Glomerular visceral epithelial cell (primary cell): ENCODE measurements around the gene KBTBD4.

ENCODE experiments used
- DNase-seq: peaks from one replicate; pipeline ENCODE4 v3.0.0-alpha.2; 2016; ENCODE audit errors: extremely low spot score

KBTBD4 gene

GRCh38 chr11:47578524-47579494 is at the start of gene KBTBD4, which contains the start of gene NDUFS3:
KBTBD4 (minus strand) TSS chr11:47578970; CDS start chr11:47578951, 19 bp downstream.
NDUFS3 (plus strand) TSS chr11:47579074; CDS start chr11:47579092, 18 bp downstream.
- DNase-seq: peak; percentile 84

- DNase-seq: no peak
Observed at GRCh38 chr11:47628026-47628425, 49.3 kb upstream of the KBTBD4 start.

GRCh38 chr11:47626234-47626633 is 47.5 kb upstream of the KBTBD4 start:
- DNase-seq: no peak

GRCh38 chr11:47620836-47621378 is 42.1 kb upstream of the KBTBD4 start:
- no peak for DNase-seq

GRCh38 chr11:47617417-47617809 is 38.6 kb upstream of the KBTBD4 start:
- DNase-seq: no peak

GRCh38 chr11:47616726-47617416 is 38.1 kb upstream of the KBTBD4 start:
- peak; percentile 41 for DNase-seq

GRCh38 chr11:47615249-47615648 is 36.5 kb upstream of the KBTBD4 start:
- DNase-seq: no peak

GRCh38 chr11:47611348-47611794 is 32.6 kb upstream of the KBTBD4 start:
- DNase-seq: no peak

- DNase-seq: no peak
Observed at GRCh38 chr11:47609675-47610074, 30.9 kb upstream of the KBTBD4 start.

- peak; percentile 14 for DNase-seq
Observed at GRCh38 chr11:47607380-47607779, 28.6 kb upstream of the KBTBD4 start.

GRCh38 chr11:47606731-47607130 is 28.0 kb upstream of the KBTBD4 start:
- no peak for DNase-seq

- DNase-seq: no peak
Observed at GRCh38 chr11:47605921-47606320, 27.2 kb upstream of the KBTBD4 start.

- DNase-seq: no peak
Observed at GRCh38 chr11:47603295-47603694, 24.5 kb upstream of the KBTBD4 start.

- DNase-seq: no peak
Observed at GRCh38 chr11:47599902-47600301, 21.1 kb upstream of the KBTBD4 start.

- DNase-seq: no peak
Observed at GRCh38 chr11:47595967-47596366, 17.2 kb upstream of the KBTBD4 start.

- DNase-seq: no peak
Observed at GRCh38 chr11:47595029-47595428, 16.3 kb upstream of the KBTBD4 start.

- no peak for DNase-seq
Observed at GRCh38 chr11:47593934-47594855, 15.4 kb upstream of the KBTBD4 start, which contains the start of gene C1QTNF4. C1QTNF4 (minus strand) TSS chr11:47594411; CDS start chr11:47590810, 3,601 bp downstream.

- no peak for DNase-seq
Observed at GRCh38 chr11:47593492-47593933, 14.7 kb upstream of the KBTBD4 start.

- DNase-seq: no peak
Observed at GRCh38 chr11:47592970-47593369, 14.2 kb upstream of the KBTBD4 start.

GRCh38 chr11:47592251-47592650 is 13.5 kb upstream of the KBTBD4 start:
- DNase-seq: no peak

GRCh38 chr11:47591764-47592163 is 13.0 kb upstream of the KBTBD4 start:
- no peak for DNase-seq
